K562 (cell line): ENCODE measurements around the gene DCHS2. TPM values are rescaled to one million over a fixed set of nuclear protein-coding genes. Genes with fewer than 3 reads are reported as not detected.

ENCODE experiments used
- HNRNPLL ChIP-seq: fragments of 200-400 bp; formaldehyde crosslinking; IDR thresholded peaks from 2 replicates; pipeline ENCODE4 v1.6.1; 2017; ENCODE audit warnings: low read length, low read depth, mild to moderate bottlenecking; ENCODE audit not compliant: poor library complexity, severe bottlenecking
- ZC3H11A ChIP-seq: IDR thresholded peaks from 2 replicates; pipeline ENCODE4 v1.6.1; 2012; ENCODE audit warnings: low read depth, low read length, improper control_type of control experiment
- ZNF696 ChIP-seq: fragments of 250-450 bp; sonication (Bioruptor Pico); conservative IDR thresholded peaks from 2 replicates; pipeline ENCODE4 v1.4.0; 2020; ENCODE audit warnings: mild to moderate bottlenecking, moderate library complexity
- polyA plus RNA-seq, 8 experiments: library from polyadenylated mRNA; depleted of rRNA in 4 of 8; stranded (reverse) in 5 of 8; unstranded in 3 of 8; fragments of >200 nt; fragmentation: Nextera tagmentation in 2 of 8; fragmentation: Illumina TruSeq in 1 of 8; extraction: Ambion mirVana in 2 of 8; extraction: Trizol in 1 of 8; gene quantifications; 2 replicates each; pipeline versions ENCODE4 v1.2.1 to v1.2.3, GENCODE V29; 2011 to 2014; ENCODE audit warnings: inconsistent platforms in 1 of 8, missing spikeins in 1 of 8
- total RNA-seq, 7 experiments: library from RNA; depleted of rRNA in 6 of 7; stranded (reverse); fragments of >200 nt in 6 of 7; fragmentation: Illumina TruSeq in 2 of 7; extraction: Trizol in 2 of 7; gene quantifications; 2 replicates each; pipeline versions ENCODE4 v1.2.1 to v1.2.3, GENCODE V29; 2011 to 2021; ENCODE audit warnings: low replicate concordance in 1 of 7
- TF ChIP-seq, protein P1 (sequence below): sonication (generic); formaldehyde crosslinking; IDR thresholded peaks from 2 replicates; pipeline ENCODE4 v1.8.0; 2023; ENCODE audit warnings: missing genetic modification reagents, mild to moderate bottlenecking, borderline replicate concordance
- TF ChIP-seq, protein P2 (sequence below): fragments of 250-450 bp; sonication (Bioruptor Pico); IDR thresholded peaks from 2 replicates; pipeline ENCODE4 v1.8.0; 2021; ENCODE audit warnings: borderline replicate concordance, mild to moderate bottlenecking, moderate library complexity; ENCODE audit not compliant: poor library complexity, severe bottlenecking

Gene DCHS2
- total and polyA plus RNA-seq, 9 of the 15 experiments (the other 6 are each of a cell fraction or from before 2014, with no cell fraction given) = 0.49 to 7.1 (median 5.3) TPM

DNA sequence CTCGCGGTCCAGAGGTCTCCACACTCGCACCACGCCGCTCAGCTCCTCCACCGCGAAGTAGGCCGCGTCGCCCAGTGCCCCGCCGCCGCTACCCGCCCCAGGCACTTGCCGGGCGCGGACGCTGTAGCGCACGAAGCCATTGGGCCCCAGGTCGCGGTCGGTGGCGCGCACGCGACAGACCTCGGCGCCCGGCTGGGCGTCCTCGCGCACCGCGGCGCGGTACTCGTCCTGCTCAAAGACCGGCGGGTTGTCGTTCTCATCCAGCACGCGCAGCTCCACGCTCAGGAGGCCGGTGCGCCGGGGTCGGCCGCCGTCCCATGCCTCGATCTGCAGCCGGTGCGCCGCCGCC lies 1.4 kb downstream of the DCHS2 start (continued):
- TF ChIP-seq, protein P1, sequence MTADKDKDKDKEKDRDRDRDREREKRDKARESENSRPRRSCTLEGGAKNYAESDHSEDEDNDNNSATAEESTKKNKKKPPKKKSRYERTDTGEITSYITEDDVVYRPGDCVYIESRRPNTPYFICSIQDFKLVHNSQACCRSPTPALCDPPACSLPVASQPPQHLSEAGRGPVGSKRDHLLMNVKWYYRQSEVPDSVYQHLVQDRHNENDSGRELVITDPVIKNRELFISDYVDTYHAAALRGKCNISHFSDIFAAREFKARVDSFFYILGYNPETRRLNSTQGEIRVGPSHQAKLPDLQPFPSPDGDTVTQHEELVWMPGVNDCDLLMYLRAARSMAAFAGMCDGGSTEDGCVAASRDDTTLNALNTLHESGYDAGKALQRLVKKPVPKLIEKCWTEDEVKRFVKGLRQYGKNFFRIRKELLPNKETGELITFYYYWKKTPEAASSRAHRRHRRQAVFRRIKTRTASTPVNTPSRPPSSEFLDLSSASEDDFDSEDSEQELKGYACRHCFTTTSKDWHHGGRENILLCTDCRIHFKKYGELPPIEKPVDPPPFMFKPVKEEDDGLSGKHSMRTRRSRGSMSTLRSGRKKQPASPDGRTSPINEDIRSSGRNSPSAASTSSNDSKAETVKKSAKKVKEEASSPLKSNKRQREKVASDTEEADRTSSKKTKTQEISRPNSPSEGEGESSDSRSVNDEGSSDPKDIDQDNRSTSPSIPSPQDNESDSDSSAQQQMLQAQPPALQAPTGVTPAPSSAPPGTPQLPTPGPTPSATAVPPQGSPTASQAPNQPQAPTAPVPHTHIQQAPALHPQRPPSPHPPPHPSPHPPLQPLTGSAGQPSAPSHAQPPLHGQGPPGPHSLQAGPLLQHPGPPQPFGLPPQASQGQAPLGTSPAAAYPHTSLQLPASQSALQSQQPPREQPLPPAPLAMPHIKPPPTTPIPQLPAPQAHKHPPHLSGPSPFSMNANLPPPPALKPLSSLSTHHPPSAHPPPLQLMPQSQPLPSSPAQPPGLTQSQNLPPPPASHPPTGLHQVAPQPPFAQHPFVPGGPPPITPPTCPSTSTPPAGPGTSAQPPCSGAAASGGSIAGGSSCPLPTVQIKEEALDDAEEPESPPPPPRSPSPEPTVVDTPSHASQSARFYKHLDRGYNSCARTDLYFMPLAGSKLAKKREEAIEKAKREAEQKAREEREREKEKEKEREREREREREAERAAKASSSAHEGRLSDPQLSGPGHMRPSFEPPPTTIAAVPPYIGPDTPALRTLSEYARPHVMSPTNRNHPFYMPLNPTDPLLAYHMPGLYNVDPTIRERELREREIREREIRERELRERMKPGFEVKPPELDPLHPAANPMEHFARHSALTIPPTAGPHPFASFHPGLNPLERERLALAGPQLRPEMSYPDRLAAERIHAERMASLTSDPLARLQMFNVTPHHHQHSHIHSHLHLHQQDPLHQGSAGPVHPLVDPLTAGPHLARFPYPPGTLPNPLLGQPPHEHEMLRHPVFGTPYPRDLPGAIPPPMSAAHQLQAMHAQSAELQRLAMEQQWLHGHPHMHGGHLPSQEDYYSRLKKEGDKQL (CRISPR knock-in tag) = no peak
- TF ChIP-seq HNRNPLL = no peak
- TF ChIP-seq, protein P2, sequence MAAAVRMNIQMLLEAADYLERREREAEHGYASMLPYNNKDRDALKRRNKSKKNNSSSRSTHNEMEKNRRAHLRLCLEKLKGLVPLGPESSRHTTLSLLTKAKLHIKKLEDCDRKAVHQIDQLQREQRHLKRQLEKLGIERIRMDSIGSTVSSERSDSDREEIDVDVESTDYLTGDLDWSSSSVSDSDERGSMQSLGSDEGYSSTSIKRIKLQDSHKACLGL (CRISPR knock-in tag) = no peak
- no peak for TF ChIP-seq ZC3H11A
- TF ChIP-seq ZNF696 (CRISPR knock-in tag) = no peak
